ENCODE data around the gene GPR68. TPM values are rescaled to one million over a fixed set of nuclear protein-coding genes. Genes with fewer than 3 reads are reported as not detected.
"Not testable (repeated sequence)": the region's sequence is repeated elsewhere in the genome, so short reads cannot be mapped to it uniquely, and the experiment has no call there.

Gene GPR68
- total and polyA plus RNA-seq, 10 donors: 0.50 to 5.2 (median 2.5) TPM

- no peaks in the 10 kb centered on the region for H3K4me1 ChIP-seq
- TF ChIP-seq POLR2AphosphoS5 (IDR thresholded peaks at IDR 0.05) (no peak), CTCF (IDR thresholded peaks at IDR 0.05 in 8 of 11, conservative IDR thresholded peaks at IDR 0.05 in 3 of 11) (no peak), POLR2A (IDR thresholded peaks at IDR 0.05) (no peak)
- H3K36me3 ChIP-seq: peaks cover 8 to 99% (median 83%) of the 10 kb centered on the region in 6 donors
- no peak overlapping the region for H3K27ac ChIP-seq
- H3K27me3 ChIP-seq (replicated peaks in 1 of 7): no peaks in the 10 kb centered on the region
- WGBS, 5 donors: 71 to 93% (median 79%) methylated on average over 1 of the region's 1 CpG
- no peaks in the 10 kb centered on the region for H3K9me3 ChIP-seq
- no peak overlapping the region for H3K4me3 ChIP-seq
- intact Hi-C loops (cut with DNase I; ENCODE audit: low total_unique reads): no loop called here
- DNase-seq: no peak
Observed at GRCh38 chr14:91185721-91186120, 58.8 kb downstream of the GPR68 start.

- H3K36me3 ChIP-seq: peaks cover 8 to 99% (median 79%) of the 10 kb centered on the region in 6 donors
Observed at GRCh38 chr14:91184559-91184958, 59.9 kb downstream of the GPR68 start.

GRCh38 chr14:91182753-91183152 is 61.8 kb downstream of the GPR68 start:
- 94 to 100% (median 95%) methylated on average over 3 of the region's 3 CpGs for whole genome bisulfite sequencing, 5 donors
- H3K27me3 ChIP-seq (replicated peaks in 1 of 7); H3K4me1 ChIP-seq; H3K9me3 ChIP-seq; DNase-seq; H3K27ac ChIP-seq; intact Hi-C loops (cut with DNase I; ENCODE audit: low total_unique reads); H3K4me3 ChIP-seq: not testable (repeated sequence)
- H3K36me3 ChIP-seq: peaks cover 5 to 99% (median 67%) of the 10 kb centered on the region in 6 donors

More at GRCh38 chr14:91184559-91184958, 59.9 kb downstream of the GPR68 start:
- intact Hi-C loops (cut with DNase I; ENCODE audit: low total_unique reads): no loop called here
- H3K27ac ChIP-seq: no peak overlapping the region
- H3K4me3 ChIP-seq: no peak overlapping the region
- DNase-seq: no peak
- no peak for TF ChIP-seq POLR2A (IDR thresholded peaks at IDR 0.05)
- no peak for TF ChIP-seq CTCF (IDR thresholded peaks at IDR 0.05 in 8 of 11, conservative IDR thresholded peaks at IDR 0.05 in 3 of 11)
- TF ChIP-seq POLR2AphosphoS5 (IDR thresholded peaks at IDR 0.05): no peak
- H3K27me3 ChIP-seq (replicated peaks in 1 of 7): no peaks in the 10 kb centered on the region
- no peaks in the 10 kb centered on the region for H3K4me1 ChIP-seq
- H3K9me3 ChIP-seq: no peaks in the 10 kb centered on the region

Other genes starting within 250 kb of the GPR68 start
- gene RPS6KA5, start 184.1 kb downstream of the GPR68 start, total RNA-seq: 10 to 100 TPM in 4 of 7 donors, 1 to 10 TPM in 3; 8.2 to 17.8 (median 14.6) TPM
- gene RPS6KA5, start 184.1 kb downstream of the GPR68 start, polyA plus RNA-seq: 1 to 10 TPM; 1.4 to 2.5 (median 1.7) TPM
- 100 to 1,000 TPM in 5 of 7 donors, 10 to 100 TPM in 2; 83.2 to 134 (median 106) TPM for gene DGLUCY, start 130.6 kb downstream of the GPR68 start, total RNA-seq
- gene DGLUCY, start 130.6 kb downstream of the GPR68 start, polyA plus RNA-seq: 10 to 100 TPM; 24.1 to 42.9 (median 35.0) TPM
- 100 to 1,000 TPM in 6 of 7 donors, 10 to 100 TPM in 1; 96.4 to 136 (median 107) TPM for gene CCDC88C, start 173.1 kb upstream of the GPR68 start, total RNA-seq
- gene CCDC88C, start 173.1 kb upstream of the GPR68 start, polyA plus RNA-seq: 10 to 100 TPM; 23.2 to 38.4 (median 29.8) TPM